ENCODE results near the gene GRHL1. TPM values are rescaled to one million over a fixed set of nuclear protein-coding genes. Genes with fewer than 3 reads are reported as not detected.
A peak's percentile ranks its signal among the peaks of the same experiment; 100 is the strongest.
"Not testable (repeated sequence)": the region's sequence is repeated elsewhere in the genome, so short reads cannot be mapped to it uniquely, and the experiment has no call there.

Gene GRHL1
- total RNA-seq, 2 donors from 2014 or later, result 1.3 to 3.2 TPM

- H3K9me3 ChIP-seq, result no peaks in the 10 kb centered on the region
- H3K4me3 ChIP-seq, result no peak overlapping the region
- H3K36me3 ChIP-seq, result no peaks in the 10 kb centered on the region
- H3K4me1 ChIP-seq, result peaks cover 0 to 30% of the 10 kb centered on the region in 2 donors
- H3K27me3 ChIP-seq, result no peaks in the 10 kb centered on the region
- H3K27ac ChIP-seq, result peak overlapping the region in 1 of 2 donors; percentile 54
- no peak for DNase-seq (ENCODE audit: low spot score)
- TF ChIP-seq, protein P1, sequence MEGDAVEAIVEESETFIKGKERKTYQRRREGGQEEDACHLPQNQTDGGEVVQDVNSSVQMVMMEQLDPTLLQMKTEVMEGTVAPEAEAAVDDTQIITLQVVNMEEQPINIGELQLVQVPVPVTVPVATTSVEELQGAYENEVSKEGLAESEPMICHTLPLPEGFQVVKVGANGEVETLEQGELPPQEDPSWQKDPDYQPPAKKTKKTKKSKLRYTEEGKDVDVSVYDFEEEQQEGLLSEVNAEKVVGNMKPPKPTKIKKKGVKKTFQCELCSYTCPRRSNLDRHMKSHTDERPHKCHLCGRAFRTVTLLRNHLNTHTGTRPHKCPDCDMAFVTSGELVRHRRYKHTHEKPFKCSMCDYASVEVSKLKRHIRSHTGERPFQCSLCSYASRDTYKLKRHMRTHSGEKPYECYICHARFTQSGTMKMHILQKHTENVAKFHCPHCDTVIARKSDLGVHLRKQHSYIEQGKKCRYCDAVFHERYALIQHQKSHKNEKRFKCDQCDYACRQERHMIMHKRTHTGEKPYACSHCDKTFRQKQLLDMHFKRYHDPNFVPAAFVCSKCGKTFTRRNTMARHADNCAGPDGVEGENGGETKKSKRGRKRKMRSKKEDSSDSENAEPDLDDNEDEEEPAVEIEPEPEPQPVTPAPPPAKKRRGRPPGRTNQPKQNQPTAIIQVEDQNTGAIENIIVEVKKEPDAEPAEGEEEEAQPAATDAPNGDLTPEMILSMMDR (IDR thresholded peaks at IDR 0.05), result no peak
Observed at GRCh38 chr2:10030311-10030736, 78.8 kb downstream of the GRHL1 start.

- H3K4me1 ChIP-seq, result peaks cover 0 to 35% of the 10 kb centered on the region in 2 donors
- H3K27ac ChIP-seq, result peak overlapping the region in 1 of 2 donors; percentile 54
- DNase-seq (ENCODE audit: low spot score); H3K9me3 ChIP-seq; H3K27me3 ChIP-seq; H3K36me3 ChIP-seq; H3K4me3 ChIP-seq: not testable (repeated sequence)
Observed at GRCh38 chr2:10030798-10031197, 79.3 kb downstream of the GRHL1 start.

GRCh38 chr2:10031886-10032745, 80.6 kb downstream of the GRHL1 start:
- peaks cover 0 to 48% of the 10 kb centered on the region in 2 donors for H3K4me1 ChIP-seq
- no peak for DNase-seq (ENCODE audit: low spot score)
- no peaks in the 10 kb centered on the region for H3K36me3 ChIP-seq
- no peaks in the 10 kb centered on the region for H3K27me3 ChIP-seq
- H3K27ac ChIP-seq, result no peak overlapping the region
- TF ChIP-seq, protein P1 (IDR thresholded peaks at IDR 0.05), result no peak
- H3K9me3 ChIP-seq, result no peaks in the 10 kb centered on the region
- no peak overlapping the region for H3K4me3 ChIP-seq

- Histone ChIP-seq H3K36me3 (no peaks in the 10 kb centered on the region), H3K4me3 (no peak overlapping the region), H3K27me3 (no peaks in the 10 kb centered on the region), H3K9me3 (no peaks in the 10 kb centered on the region), H3K27ac (no peak overlapping the region), H3K4me1 (peaks cover 0 to 54% of the 10 kb centered on the region in 2 donors)
- TF ChIP-seq, protein P1 (IDR thresholded peaks at IDR 0.05), result no peak
- DNase-seq (ENCODE audit: low spot score), result no peak
Observed at GRCh38 chr2:10032746-10033105, 81.2 kb downstream of the GRHL1 start.

- H3K4me3 ChIP-seq, result no peak overlapping the region
- no peak for DNase-seq (ENCODE audit: low spot score)
- H3K27me3 ChIP-seq, result no peaks in the 10 kb centered on the region
- peak overlapping the region in 1 of 2 donors; percentile 7 for H3K27ac ChIP-seq
- TF ChIP-seq, protein P1 (IDR thresholded peaks at IDR 0.05), result no peak
- H3K4me1 ChIP-seq, result peaks cover 0 to 54% of the 10 kb centered on the region in 2 donors
- H3K36me3 ChIP-seq, result no peaks in the 10 kb centered on the region
- H3K9me3 ChIP-seq, result no peaks in the 10 kb centered on the region
Observed at GRCh38 chr2:10033251-10034006, 81.9 kb downstream of the GRHL1 start.
